ENCODE data around the gene TSN. TPM values are rescaled to one million over a fixed set of nuclear protein-coding genes. Genes with fewer than 3 reads are reported as not detected.

Gene TSN
- polyA plus RNA-seq, 1 donor from 2014 or later, result 171 TPM

Other genes starting within 250 kb of the TSN start
- not detected in 2 replicates for gene RNU4ATAC, start 224.8 kb upstream of the TSN start, polyA plus RNA-seq
- gene CLASP1, start 106.2 kb upstream of the TSN start, polyA plus RNA-seq, result 41.3 and 48.8 TPM in 2 replicates
- 60.9 and 81.0 TPM in 2 replicates for gene NIFK, start 18.8 kb upstream of the TSN start, polyA plus RNA-seq